Neuronal stem cell (in vitro differentiated cells): ENCODE results near the gene ANKRD44.

ENCODE experiments used
- DNase-seq: peaks from one replicate; pipeline ENCODE4 v3.0.0-alpha.2; 2013; ENCODE audit warnings: low spot score
- H2AFZ ChIP-seq: one replicate; pipeline ENCODE4 v1.6.1; 2013; ENCODE audit warnings: mild to moderate bottlenecking, low read length, inconsistent platforms
- H2AK5ac ChIP-seq: 2 replicates; pipeline ENCODE4 v1.6.1; 2013; ENCODE audit warnings: low read depth, mild to moderate bottlenecking, inconsistent platforms, low read length, moderate library complexity, mixed read lengths
- H2BK120ac ChIP-seq: 2 replicates; pipeline ENCODE4 v1.6.1; 2013; ENCODE audit warnings: low read depth, mild to moderate bottlenecking, inconsistent platforms, low read length, moderate library complexity, mixed read lengths
- H2BK12ac ChIP-seq: one replicate; pipeline ENCODE4 v1.6.1; 2013; ENCODE audit warnings: low read length, inconsistent platforms
- H2BK15ac ChIP-seq: 2 replicates; pipeline ENCODE4 v1.6.1; 2013; ENCODE audit warnings: mild to moderate bottlenecking, low read length, inconsistent platforms, mixed read lengths
- H2BK5ac ChIP-seq: one replicate; pipeline ENCODE4 v1.6.1; 2013; ENCODE audit warnings: inconsistent platforms, mild to moderate bottlenecking, low read length, moderate library complexity
- H3K14ac ChIP-seq: one replicate; pipeline ENCODE4 v1.6.1; 2013; ENCODE audit warnings: low read length, inconsistent platforms
- H3K18ac ChIP-seq: 2 replicates; pipeline ENCODE4 v1.6.1; 2013; ENCODE audit warnings: low read length, inconsistent platforms
- H3K23ac ChIP-seq: 2 replicates; pipeline ENCODE4 v1.6.1; 2013; ENCODE audit warnings: low read depth, mild to moderate bottlenecking, mixed read lengths, low read length, inconsistent platforms; ENCODE audit not compliant: poor library complexity
- H3K27ac ChIP-seq: replicated peaks from 3 replicates; pipeline ENCODE4 v1.5.1; 2013; ENCODE audit warnings: low read length, inconsistent platforms
- H3K27me3 ChIP-seq, 3 experiments: 2 replicates each; pipeline ENCODE4 v1.6.1; 2013; ENCODE audit warnings: low read length in 3 of 3, mild to moderate bottlenecking in 2 of 3, inconsistent platforms in 1 of 3, low read depth in 1 of 3, mixed read lengths in 1 of 3, moderate library complexity in 1 of 3; ENCODE audit not compliant: control insufficient read depth in 3 of 3, insufficient read depth in 3 of 3
- H3K36me3 ChIP-seq, 2 donors: replicated peaks in 1 of 2; 2 replicates each; pipeline ENCODE4 v1.6.1; 2013; ENCODE audit warnings: low read length in 2 of 2; ENCODE audit not compliant: control insufficient read depth in 2 of 2, insufficient read depth in 2 of 2
- H3K4ac ChIP-seq: 2 replicates; pipeline ENCODE4 v1.6.1; 2013; ENCODE audit warnings: inconsistent platforms, mild to moderate bottlenecking, low read length, moderate library complexity
- H3K4me1 ChIP-seq, 2 donors: 1 replicate in 1 of 2; 2 replicates in 1 of 2; pipeline ENCODE4 v1.6.1; 2013; ENCODE audit warnings: low read length in 2 of 2, low read depth in 1 of 2; ENCODE audit not compliant: control insufficient read depth in 2 of 2, insufficient read depth in 1 of 2
- H3K4me2 ChIP-seq: one replicate; pipeline ENCODE4 v1.6.1; 2013; ENCODE audit warnings: mild to moderate bottlenecking, low read length, inconsistent platforms; ENCODE audit not compliant: insufficient read depth, poor library complexity, severe bottlenecking
- H3K4me3 ChIP-seq, 2 donors: 2 replicates each; pipeline ENCODE4 v1.5.1; 2013; ENCODE audit warnings: low read length in 2 of 2, mild to moderate bottlenecking in 2 of 2, inconsistent platforms in 1 of 2, moderate library complexity in 1 of 2
- H3K79me1 ChIP-seq: one replicate; pipeline ENCODE4 v1.6.1; 2013; ENCODE audit warnings: low read depth, mild to moderate bottlenecking, inconsistent platforms, low read length, moderate library complexity
- H3K9ac ChIP-seq: one replicate; pipeline ENCODE4 v1.6.1; 2013; ENCODE audit warnings: mild to moderate bottlenecking, low read depth, low read length, inconsistent platforms; ENCODE audit not compliant: poor library complexity
- H3K9me3 ChIP-seq, 2 donors: replicated peaks in 1 of 2; 2 replicates each; pipeline versions ENCODE3 to v1.6.1; 2013; ENCODE audit warnings: low read length in 2 of 2, mild to moderate bottlenecking in 2 of 2, inconsistent platforms in 1 of 2, low read depth in 1 of 2, mixed read lengths in 1 of 2, moderate library complexity in 1 of 2; ENCODE audit not compliant: control insufficient read depth in 2 of 2, insufficient read depth in 1 of 2
- H4K8ac ChIP-seq: one replicate; pipeline ENCODE4 v1.6.1; 2013; ENCODE audit warnings: low read depth, mild to moderate bottlenecking, inconsistent platforms, low read length, moderate library complexity
- H4K91ac ChIP-seq: one replicate; pipeline ENCODE4 v1.6.1; 2013; ENCODE audit warnings: low read length, low read depth, mild to moderate bottlenecking, inconsistent platforms; ENCODE audit not compliant: poor library complexity
- WGBS, 2 donors: extraction: QIAGEN DNeasy Blood & Tissue Kit; methylation state at CpG; one replicate each; pipeline ENCODE4 v1.1.7; 2013; ENCODE audit warnings: missing lambda C conversion rate in 2 of 2, mixed read lengths in 1 of 2; ENCODE audit not compliant: insufficient read length in 2 of 2, insufficient replicate concordance in 1 of 2; ENCODE audit errors: extremely low coverage in 2 of 2; 5-methylcytosine and 5-hydroxymethylcytosine counted together

Gene ANKRD44

GRCh38 chr2:196944570-196944969, 366.0 kb downstream of the ANKRD44 start:
- H3K9ac ChIP-seq = no peak overlapping the region
- H2AK5ac ChIP-seq = no peak overlapping the region
- no peak overlapping the region for H2BK12ac ChIP-seq
- H2BK5ac ChIP-seq = no peak overlapping the region
- peak overlapping the region; percentile 76 for H2AFZ ChIP-seq
- no peak overlapping the region for H3K23ac ChIP-seq
- WGBS, 2 donors = no CpG with 5 or more reads among the region's 4 CpGs
- no peak overlapping the region for H4K8ac ChIP-seq
- H4K91ac ChIP-seq = no peak overlapping the region
- no peaks in the 10 kb centered on the region for H3K79me1 ChIP-seq
- H3K27me3 ChIP-seq = no peaks in the 10 kb centered on the region
- no peak for DNase-seq
- H3K4me2 ChIP-seq = no peak overlapping the region
- no peak overlapping the region for H3K4ac ChIP-seq
- no peak overlapping the region for H3K14ac ChIP-seq
- H3K4me1 ChIP-seq = peaks cover 0 to 4% of the 10 kb centered on the region in 2 donors
- no peak overlapping the region for H2BK120ac ChIP-seq
- peak overlapping the region; percentile 13 for H3K27ac ChIP-seq
- no peaks in the 10 kb centered on the region for H3K36me3 ChIP-seq
- H3K18ac ChIP-seq = no peak overlapping the region
- no peaks in the 10 kb centered on the region for H3K9me3 ChIP-seq
- H3K4me3 ChIP-seq = no peak overlapping the region
- no peak overlapping the region for H2BK15ac ChIP-seq

GRCh38 chr2:196941398-196942078, 369.0 kb downstream of the ANKRD44 start:
- peaks cover 0 to 4% of the 10 kb centered on the region in 2 donors for H3K4me1 ChIP-seq
- H2BK120ac ChIP-seq = no peak overlapping the region
- no peak for DNase-seq
- H3K18ac ChIP-seq = no peak overlapping the region
- H4K8ac ChIP-seq = no peak overlapping the region
- H3K4me3 ChIP-seq = no peak overlapping the region
- H2BK12ac ChIP-seq = no peak overlapping the region
- H3K27me3 ChIP-seq = no peaks in the 10 kb centered on the region
- H2BK5ac ChIP-seq = no peak overlapping the region
- no peak overlapping the region for H3K4me2 ChIP-seq
- H3K36me3 ChIP-seq = no peaks in the 10 kb centered on the region
- no peak overlapping the region for H4K91ac ChIP-seq
- no peak overlapping the region for H3K4ac ChIP-seq
- no peak overlapping the region for H3K14ac ChIP-seq
- no peak overlapping the region for H3K27ac ChIP-seq
- no peak overlapping the region for H2BK15ac ChIP-seq
- no peak overlapping the region for H3K9ac ChIP-seq
- no CpG with 5 or more reads among the region's 4 CpGs for WGBS, 2 donors
- no peak overlapping the region for H3K23ac ChIP-seq
- H3K9me3 ChIP-seq = no peaks in the 10 kb centered on the region
- no peaks in the 10 kb centered on the region for H3K79me1 ChIP-seq
- H2AK5ac ChIP-seq = no peak overlapping the region
- H2AFZ ChIP-seq = peak overlapping the region; percentile 25

GRCh38 chr2:196939371-196939770, 371.2 kb downstream of the ANKRD44 start:
- H3K18ac ChIP-seq = no peak overlapping the region
- peaks cover 0 to 4% of the 10 kb centered on the region in 2 donors for H3K4me1 ChIP-seq
- no peak overlapping the region for H2AFZ ChIP-seq
- H3K4ac ChIP-seq = no peak overlapping the region
- no peak overlapping the region for H2BK120ac ChIP-seq
- no peak overlapping the region for H4K8ac ChIP-seq
- no peaks in the 10 kb centered on the region for H3K79me1 ChIP-seq
- no peak overlapping the region for H2BK12ac ChIP-seq
- WGBS, 2 donors = no CpG with 5 or more reads among the region's 1 CpG
- H2BK15ac ChIP-seq = no peak overlapping the region
- H3K36me3 ChIP-seq = no peaks in the 10 kb centered on the region
- DNase-seq = no peak
- no peak overlapping the region for H3K4me2 ChIP-seq
- no peaks in the 10 kb centered on the region for H3K27me3 ChIP-seq
- no peak overlapping the region for H2AK5ac ChIP-seq
- no peak overlapping the region for H4K91ac ChIP-seq
- H3K27ac ChIP-seq = no peak overlapping the region
- no peaks in the 10 kb centered on the region for H3K9me3 ChIP-seq
- H3K9ac ChIP-seq = no peak overlapping the region
- no peak overlapping the region for H3K23ac ChIP-seq
- H2BK5ac ChIP-seq = no peak overlapping the region
- no peak overlapping the region for H3K4me3 ChIP-seq
- no peak overlapping the region for H3K14ac ChIP-seq
